GM21717 (cell line): ENCODE data around the gene F12.
"Not testable (repeated sequence)": the region's sequence is repeated elsewhere in the genome, so short reads cannot be mapped to it uniquely, and the experiment has no call there.

Source experiments
- ATAC-seq: cut with Tn5 transposase; IDR thresholded peaks from one replicate; pipeline ENCODE4 v1.9.1; 2021; ENCODE audit warnings: mild to moderate bottlenecking, moderate library complexity; ENCODE audit not compliant: unreplicated experiment

Gene F12

DNA sequence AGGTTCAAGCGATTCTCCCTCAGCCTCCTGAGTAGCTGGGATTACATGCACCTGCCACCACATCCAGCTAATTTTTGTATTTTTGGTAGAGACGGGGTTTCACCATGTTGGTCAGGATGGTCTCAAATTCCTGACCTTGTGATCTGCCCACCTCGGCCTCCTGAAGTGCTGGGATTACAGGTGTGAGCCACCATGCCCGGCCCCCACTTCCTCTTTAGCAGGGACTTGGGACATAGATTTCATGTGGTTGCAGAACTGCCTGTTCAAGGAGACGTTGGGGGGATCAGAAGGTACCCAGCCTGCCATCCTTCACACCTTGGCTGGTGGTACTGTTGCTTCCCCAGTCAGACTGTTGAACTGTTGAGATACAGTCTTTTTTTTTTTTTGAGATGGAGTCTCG, 7.7 kb upstream of the F12 start:
- not testable (repeated sequence) for ATAC-seq

DNA sequence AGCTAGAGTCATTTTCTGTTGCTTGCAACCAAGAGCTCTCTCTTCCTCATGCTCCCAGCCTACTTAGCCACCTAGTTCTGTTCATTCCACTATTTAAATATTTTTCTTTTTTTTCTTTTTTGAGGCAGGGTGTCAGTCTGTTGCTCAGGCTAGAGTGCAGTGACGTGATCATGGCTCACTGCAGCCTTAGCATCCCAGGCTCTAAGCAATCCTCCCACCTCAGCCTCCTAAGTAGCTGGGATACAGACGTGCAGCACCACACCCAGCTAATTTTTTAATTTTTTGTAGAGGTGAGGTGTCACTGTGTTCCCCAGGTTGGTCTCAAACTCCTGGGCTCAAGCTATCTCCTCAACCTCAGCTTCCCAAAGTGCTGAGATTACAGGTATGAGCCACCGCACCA, 5.1 kb upstream of the F12 start:
- no peak for ATAC-seq

GRCh38 chr5:177412603-177413233, 3.4 kb upstream of the F12 start:
- ATAC-seq = peak; percentile 67

DNA sequence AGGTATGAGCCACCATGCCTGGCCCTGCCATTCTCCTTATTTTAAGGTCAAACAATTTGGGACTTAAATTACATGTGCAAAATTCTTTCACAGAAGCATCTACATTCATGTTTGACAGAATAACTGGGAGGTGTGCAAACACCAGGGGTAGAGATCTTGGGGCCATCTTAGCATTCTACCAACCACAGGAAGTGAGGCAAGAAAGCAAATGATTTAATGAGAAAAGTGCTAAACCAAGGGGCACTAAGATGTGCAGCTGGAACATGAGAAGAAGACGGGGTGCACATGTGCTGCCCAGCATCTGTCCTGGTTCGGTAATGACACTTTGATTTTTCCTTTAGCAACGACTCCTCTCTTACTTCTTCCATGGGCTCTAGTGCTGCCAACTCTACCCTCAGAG, 1.2 kb upstream of the F12 start:
- ATAC-seq = no peak

GRCh38 chr5:177405805-177406204, 3.6 kb downstream of the F12 start:
- no peak for ATAC-seq

GRCh38 chr5:177405312-177405711, 4.1 kb downstream of the F12 start:
- no peak for ATAC-seq

DNA sequence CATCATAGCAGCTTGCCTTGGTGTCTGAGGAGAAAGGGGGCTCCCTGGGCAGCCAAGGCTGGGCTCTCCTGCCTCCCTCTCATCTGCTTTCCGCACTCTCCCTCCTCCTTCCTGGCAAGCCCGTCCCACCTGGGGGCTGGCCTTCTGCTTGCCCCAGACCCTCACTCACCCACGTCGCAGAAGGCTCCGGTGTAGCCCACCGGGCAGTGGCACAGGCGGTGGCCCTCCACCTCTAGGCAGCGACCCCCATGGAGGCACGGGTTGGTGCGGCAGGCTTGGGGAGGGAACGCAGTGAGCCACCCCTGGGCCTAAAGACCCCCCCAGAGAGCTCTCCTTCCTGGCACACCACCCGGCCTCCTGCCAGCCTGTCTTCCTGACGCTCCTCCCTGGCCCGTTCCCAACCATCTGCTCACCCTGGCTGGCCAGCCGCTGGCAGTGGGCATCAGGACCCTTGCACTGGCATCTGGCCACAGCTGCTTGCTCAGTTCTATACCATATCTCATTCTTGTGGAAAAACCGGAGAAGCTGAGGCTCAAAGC, 4.7 kb downstream of the F12 start:
- ATAC-seq = no peak

DNA sequence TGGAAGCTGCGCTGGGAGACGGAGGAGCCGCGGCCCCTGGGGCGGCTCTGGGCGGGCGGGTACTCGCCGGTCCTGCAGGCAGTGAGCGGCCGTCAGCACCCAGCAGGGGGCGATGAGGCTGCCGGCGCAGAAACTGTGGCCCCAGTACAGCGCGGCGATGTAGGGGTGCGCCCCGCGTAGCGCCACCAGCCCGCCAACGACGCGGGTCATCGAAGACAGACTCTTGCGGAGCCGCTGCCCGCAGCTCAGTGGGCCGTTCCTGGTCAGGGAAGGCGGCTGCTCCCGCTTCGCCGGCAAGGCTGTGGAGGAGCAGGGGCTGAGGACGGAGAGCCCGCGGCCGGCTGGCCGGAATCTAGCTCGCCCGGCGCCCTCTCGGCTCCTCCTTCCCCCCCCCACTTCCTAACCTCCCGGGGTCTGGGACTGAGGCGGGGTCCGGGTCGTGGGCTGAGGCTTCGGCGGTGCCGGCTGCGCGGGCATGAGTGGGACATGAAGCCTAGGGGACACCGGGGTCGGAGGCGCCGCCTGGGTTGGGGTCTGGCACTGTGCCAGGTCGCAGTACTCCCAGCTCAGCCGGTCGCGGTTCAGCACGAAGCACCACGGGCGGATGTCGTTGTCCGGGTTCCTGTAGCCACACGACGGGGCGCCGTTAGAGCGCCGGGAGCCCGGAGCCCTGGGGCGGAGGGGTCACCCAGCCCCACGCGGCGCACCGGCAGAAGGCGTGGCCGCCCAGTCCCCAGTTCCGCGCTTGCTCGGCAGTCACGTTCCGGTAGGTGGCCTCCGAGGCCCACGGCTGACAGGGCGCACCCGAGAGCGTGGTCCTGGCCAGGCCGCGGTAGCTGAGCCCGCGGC, 5.3 kb downstream of the F12 start:
- ATAC-seq = peak; percentile 68

- peak; percentile 25 for ATAC-seq
Measured at GRCh38 chr5:177403102-177403791, 6.1 kb downstream of the F12 start.

DNA sequence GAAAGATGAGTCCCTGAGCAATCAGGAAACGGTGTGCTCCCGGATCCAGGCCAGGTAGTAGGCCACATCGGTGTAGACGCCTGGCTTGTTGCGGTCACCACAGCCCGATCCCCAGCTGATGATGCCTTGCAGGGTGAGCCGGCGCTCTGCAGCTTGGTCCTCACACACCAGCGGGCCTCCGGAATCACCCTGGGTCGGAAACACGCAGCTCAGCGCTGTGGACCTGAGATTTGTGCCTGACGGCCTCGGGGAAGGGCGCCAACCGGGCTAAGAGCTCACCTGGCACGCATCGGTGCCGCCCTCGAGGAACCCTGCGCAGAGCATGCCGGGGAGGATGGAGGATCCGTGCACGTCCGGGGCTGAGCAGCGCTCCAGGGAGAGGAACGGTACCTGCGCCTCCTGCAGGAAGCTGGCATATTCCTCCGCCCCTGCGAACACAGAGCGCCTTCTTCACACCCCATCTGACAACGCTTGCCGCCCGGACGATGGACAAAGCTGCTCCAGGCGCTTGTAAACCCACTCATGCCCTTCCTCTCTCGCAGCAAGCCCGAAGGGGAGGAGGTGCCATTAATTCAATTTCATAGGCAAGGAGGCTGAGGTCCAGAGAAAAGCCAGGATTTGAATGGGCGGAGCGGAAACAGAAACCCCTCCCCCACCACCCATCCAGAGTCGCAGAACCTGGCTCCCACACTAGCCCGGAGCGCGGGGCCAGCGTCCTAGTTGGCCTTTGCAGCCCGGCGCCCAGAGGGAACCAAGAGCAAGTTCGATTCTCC, 6.9 kb downstream of the F12 start:
- ATAC-seq = no peak

DNA sequence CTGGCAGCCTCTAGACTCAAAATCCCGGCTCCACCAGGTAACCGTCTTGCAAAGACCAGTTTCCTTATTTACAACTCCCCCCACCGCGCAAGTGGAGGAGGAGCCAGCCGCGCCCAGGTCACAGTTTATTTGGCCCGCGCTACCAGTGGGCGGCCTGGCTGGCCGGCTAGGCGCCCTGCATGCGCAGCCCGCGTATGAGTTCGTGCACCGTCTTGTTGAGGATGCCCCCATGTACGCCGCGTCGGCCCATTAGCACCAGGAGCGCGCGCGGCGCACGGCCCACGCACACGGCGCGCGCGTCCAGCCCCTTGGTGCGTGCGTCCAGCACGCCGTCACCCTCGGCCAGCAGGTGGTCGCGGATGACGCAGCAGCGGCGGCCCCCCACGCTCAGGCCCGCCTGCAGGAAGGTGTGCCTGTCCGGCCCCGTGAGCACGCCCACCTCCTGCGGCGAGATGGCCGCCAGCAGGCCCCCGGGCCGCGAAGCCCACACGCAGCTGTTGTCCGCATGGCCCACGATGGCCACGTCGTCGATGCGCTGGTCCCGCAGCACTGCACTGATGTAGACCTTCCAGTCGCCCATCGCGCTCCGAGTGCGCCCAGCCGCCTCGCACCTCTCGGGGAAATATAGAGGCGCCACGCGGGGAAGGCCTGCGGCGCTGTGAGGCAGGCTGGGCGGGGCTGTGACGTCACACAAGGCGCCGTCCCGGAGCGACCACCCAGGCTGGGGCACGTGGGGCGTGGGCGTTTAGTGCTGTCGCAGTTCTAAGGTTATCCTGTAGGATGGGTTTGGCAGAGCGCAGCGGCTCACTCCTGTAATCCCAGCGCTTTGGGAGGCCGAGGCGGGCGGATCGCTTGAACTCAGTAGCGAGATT, 9.1 kb downstream of the F12 start, which contains the start of gene PFN3:
Gene PFN3 (minus strand): TSS at position 665 of the 872 bp plus-strand sequence. CDS start 85 bp downstream, at position 580.
- no peak for ATAC-seq

DNA sequence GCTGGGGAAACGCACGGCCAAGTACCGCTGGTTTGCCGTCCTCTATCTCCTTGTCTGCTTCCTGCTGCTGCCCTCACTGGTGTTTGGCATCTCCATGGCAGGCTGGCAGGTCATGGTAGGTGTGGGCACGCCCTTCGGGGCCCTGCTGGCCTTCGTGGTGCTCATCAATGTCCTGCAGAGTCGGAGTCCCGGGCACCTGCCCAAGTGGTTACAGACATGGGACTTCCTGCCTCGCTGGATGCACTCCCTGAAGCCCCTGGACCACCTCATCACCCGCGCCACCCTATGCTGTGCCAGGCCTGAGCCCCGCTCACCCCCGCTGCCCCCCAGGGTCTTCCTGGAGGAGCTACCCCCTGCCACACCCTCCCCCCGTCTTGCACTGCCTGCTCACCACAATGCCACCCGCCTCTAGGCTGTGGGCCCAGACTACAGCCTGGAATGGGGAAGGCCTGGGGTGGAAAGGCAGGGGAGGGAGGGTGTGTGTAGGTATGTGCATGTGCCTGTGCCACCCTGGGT, 11.4 kb downstream of the F12 start:
- no peak for ATAC-seq

DNA sequence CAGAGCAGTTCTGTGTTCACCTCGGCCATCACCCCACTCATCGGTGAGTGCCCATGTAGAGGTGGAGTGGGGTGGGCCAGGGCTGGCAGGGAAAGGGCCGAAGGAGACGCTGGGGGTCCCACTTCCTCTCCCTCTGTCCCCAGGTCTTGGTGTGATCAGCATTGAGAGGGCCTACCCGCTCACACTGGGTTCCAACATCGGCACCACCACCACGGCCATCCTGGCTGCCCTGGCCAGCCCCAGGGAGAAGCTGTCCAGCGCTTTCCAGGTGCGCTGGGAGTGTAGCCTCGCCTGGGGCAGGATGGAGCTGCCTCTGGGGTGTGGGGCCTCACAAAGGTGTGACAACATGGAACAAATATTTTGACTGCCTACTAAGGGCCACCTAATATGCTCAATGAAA, 12.6 kb downstream of the F12 start:
- no peak for ATAC-seq

DNA sequence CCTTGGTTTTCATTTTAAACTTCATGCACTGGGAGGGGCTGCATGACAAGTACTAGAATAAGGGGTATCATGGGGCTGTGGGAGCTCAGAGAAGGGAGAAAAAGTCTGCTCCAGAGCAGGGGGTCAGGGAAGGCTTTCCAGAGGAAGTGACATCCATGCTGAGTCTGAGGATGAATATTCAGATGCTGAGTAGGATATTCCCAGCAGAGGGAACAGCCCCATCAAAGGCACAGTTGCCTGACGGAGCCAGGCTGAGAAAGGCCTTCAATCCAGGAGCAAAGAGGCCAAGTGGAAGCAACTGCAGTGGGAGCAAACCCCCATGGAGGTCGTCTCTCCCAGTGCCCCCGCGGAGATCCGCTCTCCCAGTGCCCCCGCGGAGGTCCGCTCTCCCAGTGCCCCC, 13.3 kb downstream of the F12 start:
- no peak for ATAC-seq

GRCh38 chr5:177393990-177394389, 15.4 kb downstream of the F12 start:
- ATAC-seq = no peak

GRCh38 chr5:177393206-177393765, 16.1 kb downstream of the F12 start:
- ATAC-seq = no peak

- ATAC-seq = no peak
Measured at GRCh38 chr5:177392765-177393164, 16.6 kb downstream of the F12 start.

DNA sequence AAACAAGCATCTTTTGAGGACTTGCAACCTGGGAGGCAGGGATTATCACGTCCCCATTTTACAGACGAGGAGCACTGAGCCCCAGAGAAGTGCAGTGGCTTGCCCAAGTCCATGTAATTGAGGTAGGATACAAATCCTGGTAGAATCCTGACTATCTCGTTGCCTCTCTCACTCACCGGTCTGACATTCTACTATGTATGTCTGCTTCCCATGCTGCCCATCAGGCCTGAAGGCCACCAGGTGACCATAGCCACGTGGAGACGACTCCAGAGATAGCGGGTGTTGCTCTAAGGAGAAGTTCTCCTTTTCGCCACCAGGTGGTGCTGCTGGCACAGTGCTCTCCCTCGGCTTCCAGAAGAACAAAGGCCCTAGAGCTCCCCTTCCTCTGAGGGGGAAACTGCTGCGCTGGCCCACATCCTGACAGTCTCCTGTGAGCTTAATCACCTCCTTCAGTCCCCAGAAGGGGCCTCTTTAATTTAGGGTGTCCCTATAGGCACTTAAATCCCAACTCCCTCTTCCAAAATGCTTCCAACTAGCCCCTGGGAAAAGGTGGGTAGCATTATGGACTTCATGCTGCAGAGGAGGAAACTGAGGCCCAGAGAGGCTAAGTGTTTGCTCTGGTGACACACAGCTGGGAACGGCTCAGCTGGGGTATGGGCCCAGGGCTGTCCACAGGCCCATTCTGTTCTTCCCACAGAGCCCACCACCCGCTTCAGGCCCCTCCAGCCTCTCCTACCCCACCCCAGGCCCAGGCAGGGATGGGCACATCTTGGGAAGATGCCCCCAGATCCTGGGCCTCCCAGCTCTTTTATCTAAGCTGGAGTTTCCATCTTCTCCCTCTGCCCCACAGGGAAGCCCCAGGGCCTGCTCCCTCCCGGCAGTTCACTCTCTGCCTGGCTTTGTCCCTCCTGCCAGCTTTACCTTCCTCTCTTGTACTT, 18.7 kb downstream of the F12 start:
- ATAC-seq = peak; percentile 51
